ENCODE results near the gene RAB25.
A peak's percentile ranks its signal among the peaks of the same experiment; 100 is the strongest.

RAB25 gene

DNA sequence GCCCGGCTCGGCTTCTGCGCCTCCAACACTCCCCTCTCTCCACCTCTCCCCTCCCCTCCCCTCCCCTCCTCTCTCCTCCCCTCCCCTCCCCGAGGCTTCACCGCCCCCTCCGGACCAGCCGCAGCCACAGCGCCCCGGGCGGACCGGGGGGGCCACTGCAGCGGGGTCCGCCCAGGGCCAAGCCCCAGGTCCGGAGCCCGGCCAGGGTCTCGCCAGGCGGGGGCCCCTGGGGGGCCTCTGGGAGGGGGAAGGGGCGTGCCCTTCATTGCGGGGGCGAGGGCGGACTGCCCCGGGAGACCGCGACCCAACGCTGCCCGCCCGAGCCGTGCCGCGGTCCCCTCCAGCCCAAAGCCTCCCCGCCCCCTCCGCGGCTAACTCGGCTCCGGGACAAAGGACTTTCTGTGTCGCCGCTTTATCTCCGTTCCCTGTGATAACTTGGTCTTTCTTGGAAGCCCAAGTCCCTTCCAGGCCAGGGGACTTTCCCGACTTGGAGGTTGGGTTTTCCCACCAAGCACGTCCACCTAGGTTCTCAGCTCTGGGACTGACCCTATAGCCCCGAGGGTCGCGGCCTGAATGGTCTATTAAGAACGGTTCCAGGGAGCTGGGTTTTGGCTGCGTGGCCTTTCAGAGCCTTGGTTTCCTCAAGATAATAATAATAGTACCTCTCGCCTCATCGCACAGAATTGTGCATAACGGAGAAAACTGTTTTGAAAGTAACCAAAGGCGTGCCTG lies 7.0 kb upstream of the RAB25 start, which contains the start of gene UBQLN4 (continued):
- no peak for TF ChIP-seq ZNF624 (tag by site-specific recombination; IDR thresholded peaks at IDR 0.05)
- TF ChIP-seq ZNF10 (tag by site-specific recombination; IDR thresholded peaks at IDR 0.05): no peak
- TF ChIP-seq ZBTB48 (tag by site-specific recombination; IDR thresholded peaks at IDR 0.05): peak; percentile 48; the same call in 1 of the 2 replicates
- no peak for TF ChIP-seq ZNF394 (tag by site-specific recombination; IDR thresholded peaks at IDR 0.05; ENCODE audit: borderline replicate concordance)
- no peak for TF ChIP-seq ZNF19 (tag by site-specific recombination; IDR thresholded peaks at IDR 0.05; ENCODE audit: low read depth)
- no peak for TF ChIP-seq GFI1B (tag by site-specific recombination; IDR thresholded peaks at IDR 0.05)
- TF ChIP-seq ZBTB26 (tag by site-specific recombination; optimal IDR thresholded peaks at IDR 0.05): no peak
- no peak for TF ChIP-seq ZSCAN18 (tag by site-specific recombination; IDR thresholded peaks at IDR 0.05)
- peak; percentile 40; the same call in 1 of the 2 replicates for TF ChIP-seq ZSCAN30 (tag by site-specific recombination; IDR thresholded peaks at IDR 0.05)
- no peak for TF ChIP-seq ZNF366 (tag by site-specific recombination; conservative IDR thresholded peaks at IDR 0.05)
- no peak for TF ChIP-seq HOXD13 (CRISPR knock-in tag; IDR thresholded peaks at IDR 0.05; ENCODE audit: borderline replicate concordance)
- TF ChIP-seq OVOL3 (tag by site-specific recombination; IDR thresholded peaks at IDR 0.05): no peak
- TF ChIP-seq ZBTB21 (tag by site-specific recombination; IDR thresholded peaks at IDR 0.05): no peak
- TF ChIP-seq ZNF341 (tag by site-specific recombination; IDR thresholded peaks at IDR 0.05; ENCODE audit: low read depth): no peak
- TF ChIP-seq ZNF776 (tag by site-specific recombination; IDR thresholded peaks at IDR 0.05; ENCODE audit: borderline replicate concordance): no peak
- TF ChIP-seq ZNF768 (tag by site-specific recombination; IDR thresholded peaks at IDR 0.05): no peak
- TF ChIP-seq ZNF843 (tag by site-specific recombination; IDR thresholded peaks at IDR 0.05): no peak
- TF ChIP-seq SP7 (tag by site-specific recombination; IDR thresholded peaks at IDR 0.05): no peak
- no peak for TF ChIP-seq HOXA7 (CRISPR knock-in tag; IDR thresholded peaks at IDR 0.05; ENCODE audit: borderline replicate concordance)
- no peak for TF ChIP-seq ZNF140 (tag by site-specific recombination; IDR thresholded peaks at IDR 0.05)
- no peak for TF ChIP-seq ZNF24 (tag by site-specific recombination; IDR thresholded peaks at IDR 0.05)
- no peak for TF ChIP-seq YY1 (tag by site-specific recombination; IDR thresholded peaks at IDR 0.05)
- no peak for TF ChIP-seq EGR2 (tag by site-specific recombination; IDR thresholded peaks at IDR 0.05; ENCODE audit: low read depth)
- no peak for TF ChIP-seq ZNF138 (tag by site-specific recombination; IDR thresholded peaks at IDR 0.05; ENCODE audit: borderline replicate concordance)
- peak; percentile 87 for TF ChIP-seq GLIS1 (tag by site-specific recombination; IDR thresholded peaks at IDR 0.05)
- no peak for TF ChIP-seq ZNF837 (tag by site-specific recombination; IDR thresholded peaks at IDR 0.05)
- no peak for TF ChIP-seq ZNF544 (tag by site-specific recombination; IDR thresholded peaks at IDR 0.05)
- TF ChIP-seq ZNF561 (tag by site-specific recombination; IDR thresholded peaks at IDR 0.05; ENCODE audit: borderline replicate concordance): no peak
- peak; percentile 69 for TF ChIP-seq GLIS2 (tag by site-specific recombination; IDR thresholded peaks at IDR 0.05)
- TF ChIP-seq ZNF248 (tag by site-specific recombination; IDR thresholded peaks at IDR 0.05): no peak
- TF ChIP-seq KLF8 (tag by site-specific recombination; IDR thresholded peaks at IDR 0.05): peak; percentile 57; the same call in 1 of the 2 replicates
- no peak for TF ChIP-seq PRDM4 (tag by site-specific recombination; IDR thresholded peaks at IDR 0.05)
- TF ChIP-seq ZBTB1 (tag by site-specific recombination; IDR thresholded peaks at IDR 0.05): no peak
- no peak for TF ChIP-seq ZNF311 (tag by site-specific recombination; IDR thresholded peaks at IDR 0.05; ENCODE audit: borderline replicate concordance)
- no peak for TF ChIP-seq ZNF404 (tag by site-specific recombination; IDR thresholded peaks at IDR 0.05)
- TF ChIP-seq ZNF521 (tag by site-specific recombination; IDR thresholded peaks at IDR 0.05): no peak
- TF ChIP-seq ZNF16 (tag by site-specific recombination; IDR thresholded peaks at IDR 0.05; ENCODE audit: low read depth): no peak
- TF ChIP-seq ZNF626 (tag by site-specific recombination; IDR thresholded peaks at IDR 0.05): no peak
- 0 out of 2 replicates have a peak, but pooled peaks have one; percentile 27 for TF ChIP-seq ZNF423 (tag by site-specific recombination; IDR thresholded peaks at IDR 0.05)

Measured in HEK293 (cell line).